H9 (cell line): ENCODE data around the gene ATP2B2. TPM values are rescaled to one million over a fixed set of nuclear protein-coding genes. Genes with fewer than 3 reads are reported as not detected.

Experiments
- DNase-seq: peaks from one replicate; pipeline ENCODE4 v3.0.0-alpha.2; 2017
- H2AFZ ChIP-seq: one replicate; pipeline ENCODE4 v1.6.1; 2013; ENCODE audit warnings: mild to moderate bottlenecking, low read length, control low read depth, moderate library complexity
- H2AK5ac ChIP-seq: 2 replicates; pipeline ENCODE4 v1.6.1; 2013; ENCODE audit warnings: low read length, control low read depth, mixed read lengths; ENCODE audit not compliant: insufficient read length
- H2BK120ac ChIP-seq: one replicate; pipeline ENCODE4 v1.6.1; 2013; ENCODE audit warnings: low read depth, mild to moderate bottlenecking, low read length, control low read depth, inconsistent platforms; ENCODE audit not compliant: poor library complexity, severe bottlenecking
- H2BK12ac ChIP-seq: 2 replicates; pipeline ENCODE4 v1.6.1; 2013; ENCODE audit warnings: low read length, control low read depth, mixed read lengths, low read depth; ENCODE audit not compliant: insufficient read length
- H2BK15ac ChIP-seq: 2 replicates; pipeline ENCODE4 v1.6.1; 2013; ENCODE audit warnings: low read depth, low read length, control low read depth
- H2BK20ac ChIP-seq: one replicate; pipeline ENCODE4 v1.6.1; 2013; ENCODE audit warnings: low read depth, mild to moderate bottlenecking, low read length, control low read depth, inconsistent platforms; ENCODE audit not compliant: poor library complexity, severe bottlenecking
- H2BK5ac ChIP-seq: 2 replicates; pipeline ENCODE4 v1.6.1; 2013; ENCODE audit warnings: low read length, control low read depth, mixed read lengths; ENCODE audit not compliant: insufficient read length
- H3K14ac ChIP-seq: 2 replicates; pipeline ENCODE4 v1.6.1; 2013; ENCODE audit warnings: low read length, control low read depth; ENCODE audit not compliant: insufficient read depth
- H3K18ac ChIP-seq: 2 replicates; pipeline ENCODE4 v1.6.1; 2013; ENCODE audit warnings: low read depth, mild to moderate bottlenecking, mixed read lengths, low read length, control low read depth; ENCODE audit not compliant: insufficient read length
- H3K23ac ChIP-seq: 2 replicates; pipeline ENCODE4 v1.6.1; 2013; ENCODE audit warnings: low read length, control low read depth, mixed read lengths, low read depth; ENCODE audit not compliant: insufficient read length
- H3K23me2 ChIP-seq: 2 replicates; pipeline ENCODE4 v1.6.1; 2013; ENCODE audit warnings: low read depth, mild to moderate bottlenecking, mixed read lengths, low read length, control low read depth; ENCODE audit not compliant: insufficient read length, poor library complexity, severe bottlenecking
- H3K27ac ChIP-seq: 2 replicates; pipeline ENCODE4 v1.5.1; 2013; ENCODE audit warnings: low read length, control low read depth, mixed read lengths, low read depth; ENCODE audit not compliant: insufficient read length
- H3K27me3 ChIP-seq: 2 replicates; pipeline ENCODE4 v1.6.1; 2013; ENCODE audit warnings: low read length, control low read depth, inconsistent platforms; ENCODE audit not compliant: insufficient read depth
- H3K4ac ChIP-seq: 2 replicates; pipeline ENCODE4 v1.6.1; 2013; ENCODE audit warnings: low read depth, mild to moderate bottlenecking, control low read depth, inconsistent platforms, low read length, moderate library complexity
- H3K4me1 ChIP-seq: 2 replicates; pipeline ENCODE4 v1.6.1; 2013; ENCODE audit warnings: low read length, control low read depth, inconsistent platforms; ENCODE audit not compliant: insufficient read depth
- H3K4me2 ChIP-seq: 2 replicates; pipeline ENCODE4 v1.6.1; 2013; ENCODE audit warnings: low read length, control low read depth, mixed read lengths; ENCODE audit not compliant: insufficient read length, insufficient read depth
- H3K56ac ChIP-seq: 2 replicates; pipeline ENCODE4 v1.6.1; 2013; ENCODE audit warnings: low read depth, mild to moderate bottlenecking, mixed read lengths, low read length, control low read depth; ENCODE audit not compliant: insufficient read length
- H3K79me1 ChIP-seq: 2 replicates; pipeline ENCODE4 v1.6.1; 2013; ENCODE audit warnings: low read depth, mild to moderate bottlenecking, moderate library complexity, low read length, control low read depth, inconsistent platforms; ENCODE audit not compliant: insufficient read depth, poor library complexity, severe bottlenecking
- H3K79me2 ChIP-seq: 2 replicates; pipeline ENCODE4 v1.6.1; 2013; ENCODE audit warnings: low read length, control low read depth, inconsistent platforms; ENCODE audit not compliant: insufficient read depth
- H3K9ac ChIP-seq: 2 replicates; pipeline ENCODE4 v1.6.1; 2013; ENCODE audit warnings: low read length, control low read depth, mixed read lengths; ENCODE audit not compliant: insufficient read length; ENCODE audit errors: extremely low read depth
- H3K9me3 ChIP-seq: one replicate; pipeline ENCODE4 v1.6.1; 2013; ENCODE audit warnings: low read depth, low read length, inconsistent platforms; ENCODE audit not compliant: control insufficient read depth
- H3T11ph ChIP-seq: one replicate; pipeline ENCODE4 v1.6.1; 2013; ENCODE audit warnings: mild to moderate bottlenecking, low read length, control low read depth, inconsistent platforms
- H4K20me1 ChIP-seq: one replicate; pipeline ENCODE4 v1.6.1; 2013; ENCODE audit not compliant: control insufficient read depth, insufficient read length, insufficient read depth
- H4K5ac ChIP-seq: 2 replicates; pipeline ENCODE4 v1.6.1; 2013; ENCODE audit warnings: low read depth, mild to moderate bottlenecking, mixed read lengths, low read length, control low read depth; ENCODE audit not compliant: insufficient read length
- H4K8ac ChIP-seq: replicated peaks from 2 replicates; pipeline ENCODE4 v1.6.1; 2013; ENCODE audit warnings: low read length, control low read depth, mixed read lengths, low read depth; ENCODE audit not compliant: insufficient read length
- H4K91ac ChIP-seq: 2 replicates; pipeline ENCODE4 v1.6.1; 2013; ENCODE audit warnings: low read depth, mild to moderate bottlenecking, moderate library complexity, mixed read lengths, low read length, control low read depth; ENCODE audit not compliant: insufficient read length
- H3K27ac Mint-ChIP-seq, 3 experiments: 2 replicates in 2 of 3; 3 replicates in 1 of 3; pipeline ENCODE4 v1.8.0; 2020 to 2021; ENCODE audit warnings: mixed read lengths in 3 of 3, mild to moderate bottlenecking in 1 of 3, moderate library complexity in 1 of 3
- H3K27me3 Mint-ChIP-seq: 2 replicates; pipeline ENCODE4 v1.8.0; 2021; ENCODE audit warnings: low read depth, mild to moderate bottlenecking, moderate library complexity, mixed read lengths
- H3K36me3 Mint-ChIP-seq, 3 experiments: 2 replicates in 2 of 3; 3 replicates in 1 of 3; pipeline ENCODE4 v1.8.0; 2020 to 2021; ENCODE audit warnings: low read depth in 3 of 3, mixed read lengths in 3 of 3; ENCODE audit not compliant: insufficient read depth in 1 of 3
- H3K4me1 Mint-ChIP-seq, 2 experiments: 2 replicates each; pipeline ENCODE4 v1.8.0; 2020; ENCODE audit warnings: mixed read lengths in 2 of 2
- H3K4me3 Mint-ChIP-seq, 2 experiments: 2 replicates in 1 of 2; 3 replicates in 1 of 2; pipeline ENCODE4 v1.8.0; 2020 to 2021; ENCODE audit warnings: mild to moderate bottlenecking in 2 of 2, mixed read lengths in 2 of 2, moderate library complexity in 1 of 2
- H3K9me3 Mint-ChIP-seq, 2 experiments: 2 replicates in 1 of 2; 3 replicates in 1 of 2; pipeline ENCODE4 v1.8.0; 2020; ENCODE audit warnings: mild to moderate bottlenecking in 2 of 2, mixed read lengths in 2 of 2, moderate library complexity in 1 of 2
- WGBS: extraction: QIAGEN DNeasy Blood & Tissue Kit; methylation state at CpG from one replicate; pipeline ENCODE4 v1.1.7; 2013; ENCODE audit warnings: missing lambda C conversion rate, low lambda C conversion rate, mixed read lengths; ENCODE audit not compliant: insufficient read length; ENCODE audit errors: extremely low coverage; 5-methylcytosine and 5-hydroxymethylcytosine counted together
- total RNA-seq: library from RNA; stranded (reverse); gene quantifications from 2 replicates; pipeline ENCODE4 v1.2.1, GENCODE V29; 2021
- TF ChIP-seq, protein P1 (sequence below): fragments of 200-600 bp; sonication (generic); conservative IDR thresholded peaks from 3 replicates; pipeline ENCODE4 v1.8.0; 2021; ENCODE audit warnings: antibody characterized with exemption, mild to moderate bottlenecking

ATP2B2 gene
- total RNA-seq, 1 experiment from 2014 or later: 0.33 TPM

DNA sequence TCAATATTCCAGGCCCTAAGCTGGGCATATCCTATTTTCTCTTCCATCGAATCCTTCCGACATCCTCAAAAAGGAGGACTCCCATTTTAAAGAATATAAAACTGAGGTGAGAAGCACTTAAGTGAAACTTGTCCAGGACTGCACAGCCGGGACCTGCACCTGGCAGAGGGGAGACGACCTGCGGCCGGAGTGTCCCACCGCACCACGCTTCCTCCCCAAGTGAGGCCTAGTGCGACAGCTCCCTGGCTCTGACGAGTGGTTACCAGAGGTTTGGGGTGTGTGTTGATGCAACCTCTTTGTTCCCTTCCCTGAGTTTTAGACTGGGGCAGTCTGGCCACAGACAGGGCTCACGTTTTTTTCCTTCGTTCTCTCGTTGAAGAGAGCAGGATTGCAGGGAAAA lies 24.9 kb upstream of the ATP2B2 start:
- WGBS: no CpG with 5 or more reads among the region's 13 CpGs
- no peak overlapping the region for H3T11ph ChIP-seq
- H4K8ac ChIP-seq: no peak overlapping the region
- no peak overlapping the region for H2BK12ac ChIP-seq
- H3K79me2 ChIP-seq: no peaks in the 10 kb centered on the region
- H3K9ac ChIP-seq: no peak overlapping the region
- H3K4me1 ChIP-seq: no peaks in the 10 kb centered on the region
- no peak overlapping the region for H3K56ac ChIP-seq
- H3K4ac ChIP-seq: no peak overlapping the region
- no peaks in the 10 kb centered on the region for H4K20me1 ChIP-seq
- Mint-ChIP-seq H3K27me3 (peaks cover 9% of the 10 kb centered on the region), H3K4me1 (no peaks in the 10 kb centered on the region), H3K9me3 (no peaks in the 10 kb centered on the region), H3K36me3 (no peaks in the 10 kb centered on the region), H3K27ac (no peak overlapping the region), H3K4me3 (no peak overlapping the region)
- DNase-seq: no peak
- no peak overlapping the region for H2BK15ac ChIP-seq
- no peaks in the 10 kb centered on the region for H3K79me1 ChIP-seq
- no peak overlapping the region for H2AK5ac ChIP-seq
- TF ChIP-seq, protein P1, sequence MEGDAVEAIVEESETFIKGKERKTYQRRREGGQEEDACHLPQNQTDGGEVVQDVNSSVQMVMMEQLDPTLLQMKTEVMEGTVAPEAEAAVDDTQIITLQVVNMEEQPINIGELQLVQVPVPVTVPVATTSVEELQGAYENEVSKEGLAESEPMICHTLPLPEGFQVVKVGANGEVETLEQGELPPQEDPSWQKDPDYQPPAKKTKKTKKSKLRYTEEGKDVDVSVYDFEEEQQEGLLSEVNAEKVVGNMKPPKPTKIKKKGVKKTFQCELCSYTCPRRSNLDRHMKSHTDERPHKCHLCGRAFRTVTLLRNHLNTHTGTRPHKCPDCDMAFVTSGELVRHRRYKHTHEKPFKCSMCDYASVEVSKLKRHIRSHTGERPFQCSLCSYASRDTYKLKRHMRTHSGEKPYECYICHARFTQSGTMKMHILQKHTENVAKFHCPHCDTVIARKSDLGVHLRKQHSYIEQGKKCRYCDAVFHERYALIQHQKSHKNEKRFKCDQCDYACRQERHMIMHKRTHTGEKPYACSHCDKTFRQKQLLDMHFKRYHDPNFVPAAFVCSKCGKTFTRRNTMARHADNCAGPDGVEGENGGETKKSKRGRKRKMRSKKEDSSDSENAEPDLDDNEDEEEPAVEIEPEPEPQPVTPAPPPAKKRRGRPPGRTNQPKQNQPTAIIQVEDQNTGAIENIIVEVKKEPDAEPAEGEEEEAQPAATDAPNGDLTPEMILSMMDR: no peak
- no peaks in the 10 kb centered on the region for H3K27me3 ChIP-seq
- no peaks in the 10 kb centered on the region for H3K23me2 ChIP-seq
- H3K9me3 ChIP-seq: no peaks in the 10 kb centered on the region
- H3K23ac ChIP-seq: no peak overlapping the region
- H4K91ac ChIP-seq: no peak overlapping the region
- no peak overlapping the region for H2AFZ ChIP-seq
- H2BK20ac ChIP-seq: no peak overlapping the region
- no peak overlapping the region for H3K18ac ChIP-seq
- no peak overlapping the region for H3K4me2 ChIP-seq
- H4K5ac ChIP-seq: no peak overlapping the region
- no peak overlapping the region for H2BK5ac ChIP-seq
- no peak overlapping the region for H3K14ac ChIP-seq
- no peak overlapping the region for H3K27ac ChIP-seq
- no peak overlapping the region for H2BK120ac ChIP-seq
